CD4-positive, alpha-beta T cell (primary cell): ENCODE results near the gene THBD. TPM values are rescaled to one million over a fixed set of nuclear protein-coding genes. Genes with fewer than 3 reads are reported as not detected.

Source experiments
- ATAC-seq: fragments of 200-7000 bp; cut with Tn5 transposase; one replicate; pipeline ENCODE4 v1.10.0; 2022; ENCODE audit warnings: mild to moderate bottlenecking; ENCODE audit not compliant: poor library complexity
- CTCF ChIA-PET: fragments of 350-600 bp; sonication (Branson Sonifier 250); formaldehyde crosslinking; loops from one replicate; lab custom pipeline; 2021; ENCODE audit warnings: antibody characterized with exemption, inconsistent platforms; lab: Charles Lee
- POLR2A ChIA-PET: fragments of 350-600 bp; sonication (Branson Sonifier 250); formaldehyde crosslinking; loops from one replicate; lab custom pipeline; 2021; ENCODE audit warnings: antibody characterized with exemption, inconsistent platforms; lab: Charles Lee
- DNase-seq, 14 experiments: peaks; one replicate each; pipeline ENCODE4 v3.0.0-alpha.2; 2013 to 2020; ENCODE audit warnings: mixed read lengths in 2 of 14
- H3K27ac ChIP-seq, 2 donors: one replicate each; pipeline versions ENCODE4 v1.5.1 to v1.7.0; 2013; ENCODE audit warnings: low read length in 2 of 2, low read depth in 1 of 2, mild to moderate bottlenecking in 1 of 2
- H3K27me3 ChIP-seq, 2 experiments: 1 replicate in 1 of 2; 2 replicates in 1 of 2; pipeline versions ENCODE4 v1.6.1 to v1.7.0; 2013; ENCODE audit warnings: low read length in 2 of 2, control low read depth in 1 of 2, mild to moderate bottlenecking in 1 of 2, moderate library complexity in 1 of 2; ENCODE audit not compliant: insufficient read depth in 2 of 2, control insufficient read depth in 1 of 2
- H3K36me3 ChIP-seq: one replicate; pipeline ENCODE4 v1.6.1; 2013; ENCODE audit warnings: low read length, control low read depth; ENCODE audit not compliant: insufficient read depth
- H3K4me1 ChIP-seq: one replicate; pipeline ENCODE4 v1.6.1; 2013; ENCODE audit warnings: low read length, control low read depth; ENCODE audit not compliant: insufficient read depth
- H3K4me3 ChIP-seq: one replicate; pipeline ENCODE4 v1.5.1; 2013; ENCODE audit warnings: mild to moderate bottlenecking, low read length, moderate library complexity
- H3K9me3 ChIP-seq, 2 experiments: 1 replicate in 1 of 2; 2 replicates in 1 of 2; pipeline versions ENCODE4 v1.6.1 to v1.7.0; 2013; ENCODE audit warnings: low read length in 2 of 2, mild to moderate bottlenecking in 2 of 2, control low read depth in 1 of 2, moderate library complexity in 1 of 2; ENCODE audit not compliant: control insufficient read depth in 1 of 2, insufficient read depth in 1 of 2
- H3K27ac Mint-ChIP-seq: one replicate; pipeline ENCODE4 v1.8.0; 2020; ENCODE audit warnings: mixed read lengths
- H3K27me3 Mint-ChIP-seq: one replicate; pipeline ENCODE4 v1.8.0; 2021; ENCODE audit warnings: mixed read lengths
- H3K36me3 Mint-ChIP-seq: one replicate; pipeline ENCODE4 v1.8.0; 2021; ENCODE audit warnings: low read depth, mixed read lengths
- H3K4me1 Mint-ChIP-seq: one replicate; pipeline ENCODE4 v1.8.0; 2021; ENCODE audit warnings: low read depth, mixed read lengths
- H3K4me3 Mint-ChIP-seq: one replicate; pipeline ENCODE4 v1.8.0; 2020; ENCODE audit warnings: mild to moderate bottlenecking, mixed read lengths
- H3K9me3 Mint-ChIP-seq: one replicate; pipeline ENCODE4 v1.8.0; 2020; ENCODE audit warnings: mixed read lengths
- CTCF ChIP-seq: fragments of 200-600 bp; IDR thresholded peaks from one replicate; pipeline ENCODE4 v1.8.0; 2022; ENCODE audit warnings: antibody characterized with exemption, mild to moderate bottlenecking
- intact Hi-C, 2 experiments: fragments of 100-400 bp; cut with DNase I in 1 of 2; cut with micrococcal nuclease in 1 of 2; formaldehyde crosslinking; loops; one replicate each; pipeline versions ENCODE4 v1.15.1 to v1.9.0; 2023 to 2025; cut with DNase I, micrococcal nuclease
- total RNA-seq, 174 experiments: library from RNA in 2 of 174; stranded (reverse) in 2 of 174; gene quantifications; one replicate each; pipeline ENCODE4 v1.2.3 and lab custom pipeline; 2021 to 2026

The THBD gene
- total RNA-seq, 2 experiments from 2014 or later = 2.2 to 2.4 TPM

- H3K27ac Mint-ChIP-seq = no peak overlapping the region
- no peak overlapping the region for H3K27ac ChIP-seq
- ChIA-PET POLR2A (no interaction called here), CTCF (no interaction called here)
- H3K4me1 ChIP-seq = no peaks in the 10 kb centered on the region
- no peaks in the 10 kb centered on the region for H3K36me3 ChIP-seq
- no peak for TF ChIP-seq CTCF
- H3K36me3 Mint-ChIP-seq = no peaks in the 10 kb centered on the region
- no peaks in the 10 kb centered on the region for H3K9me3 Mint-ChIP-seq
- DNase-seq (no peak), ATAC-seq (no peak)
- H3K4me3 Mint-ChIP-seq = no peak overlapping the region
- H3K4me3 ChIP-seq = no peak overlapping the region
- H3K27me3 Mint-ChIP-seq = no peaks in the 10 kb centered on the region
- H3K27me3 ChIP-seq = no peaks in the 10 kb centered on the region
- H3K4me1 Mint-ChIP-seq = no peaks in the 10 kb centered on the region
- H3K9me3 ChIP-seq = peaks cover 0 to 7% of the 10 kb centered on the region in 2 experiments
- intact Hi-C loops = no loop called here
Observed at GRCh38 chr20:23013429-23013828, 36.0 kb downstream of the THBD start.

GRCh38 chr20:23011008-23011721, 38.3 kb downstream of the THBD start:
- Mint-ChIP-seq H3K4me3 (no peak overlapping the region), H3K4me1 (no peaks in the 10 kb centered on the region), H3K36me3 (no peaks in the 10 kb centered on the region), H3K9me3 (no peaks in the 10 kb centered on the region), H3K27ac (no peak overlapping the region), H3K27me3 (no peaks in the 10 kb centered on the region)
- ChIA-PET POLR2A (no interaction called here), CTCF (no interaction called here)
- ATAC-seq = no peak
- Histone ChIP-seq H3K4me3 (no peak overlapping the region), H3K27ac (no peak overlapping the region), H3K4me1 (no peaks in the 10 kb centered on the region), H3K27me3 (no peaks in the 10 kb centered on the region), H3K36me3 (no peaks in the 10 kb centered on the region), H3K9me3 (peaks cover 0 to 7% of the 10 kb centered on the region in 2 experiments)
- intact Hi-C loops = no loop called here
- no peak for TF ChIP-seq CTCF
- no peak for DNase-seq

DNA sequence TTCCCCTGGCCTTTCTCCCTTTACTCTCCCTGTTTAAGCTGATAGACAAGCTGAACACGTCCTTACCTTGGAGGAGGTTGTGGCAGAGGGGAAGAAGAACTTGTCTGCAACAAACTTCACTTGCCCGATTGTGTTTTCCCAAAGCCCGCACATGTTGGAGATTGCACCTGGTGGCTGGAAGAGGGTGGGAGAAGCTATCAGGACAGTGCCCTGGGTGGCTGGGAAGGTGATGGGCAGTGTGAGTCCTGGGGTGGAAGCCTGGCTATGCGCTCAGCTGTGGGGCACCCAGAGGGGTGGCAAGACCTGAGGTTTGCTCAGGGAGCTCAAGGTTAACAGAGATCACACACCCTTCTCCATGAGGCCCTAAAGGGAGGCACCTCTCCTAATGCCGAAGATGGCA, 39.4 kb downstream of the THBD start:
- no peak for TF ChIP-seq CTCF
- no peaks in the 10 kb centered on the region for H3K27me3 Mint-ChIP-seq
- no peaks in the 10 kb centered on the region for H3K9me3 Mint-ChIP-seq
- intact Hi-C loops = no loop called here
- Histone ChIP-seq H3K27me3 (no peaks in the 10 kb centered on the region), H3K36me3 (no peaks in the 10 kb centered on the region), H3K27ac (no peak overlapping the region), H3K9me3 (peaks cover 0 to 7% of the 10 kb centered on the region in 2 experiments), H3K4me1 (no peaks in the 10 kb centered on the region), H3K4me3 (no peak overlapping the region)
- H3K36me3 Mint-ChIP-seq = no peaks in the 10 kb centered on the region
- DNase-seq = no peak
- no peaks in the 10 kb centered on the region for H3K4me1 Mint-ChIP-seq
- no peak overlapping the region for H3K27ac Mint-ChIP-seq
- ChIA-PET CTCF (no interaction called here), POLR2A (no interaction called here)
- ATAC-seq = no peak
- H3K4me3 Mint-ChIP-seq = no peak overlapping the region
